HEK293T (cell line): ENCODE results near the gene PGM1.

Source experiments
- CTCF ChIA-PET: fragments of 350-600 bp; formaldehyde crosslinking; extraction: SDS; loops from one replicate; lab custom pipeline; 2021; ENCODE audit warnings: antibody characterized with exemption, inconsistent platforms; lab: Yijun Ruan, JAX
- POLR2A ChIA-PET: fragments of 350-600 bp; formaldehyde crosslinking; extraction: SDS; loops from one replicate; lab custom pipeline; 2020; ENCODE audit warnings: antibody characterized with exemption, inconsistent platforms; lab: Yijun Ruan, JAX
- DNase-seq: peaks from one replicate; pipeline ENCODE4 v3.0.0; 2012; ENCODE audit warnings: mixed read lengths; ENCODE audit errors: extremely low spot score
- ARNT ChIP-seq: fragments of 450-650 bp; IDR thresholded peaks from 2 replicates; pipeline ENCODE4 v1.6.1; 2017; ENCODE audit warnings: mild to moderate bottlenecking
- BHLHE40 ChIP-seq: fragments of 450-650 bp; IDR thresholded peaks from 2 replicates; pipeline ENCODE4 v1.6.1; 2016; ENCODE audit warnings: mild to moderate bottlenecking, moderate library complexity, borderline replicate concordance
- CTBP1 ChIP-seq: fragments of 450-650 bp; IDR thresholded peaks from 2 replicates; pipeline ENCODE4 v1.6.1; 2016; ENCODE audit warnings: borderline replicate concordance
- ELF4 ChIP-seq: fragments of 450-650 bp; IDR thresholded peaks from 2 replicates; pipeline ENCODE4 v1.6.1; 2017; ENCODE audit warnings: antibody characterized with exemption
- FOXA1 ChIP-seq: fragments of 450-650 bp; IDR thresholded peaks from 2 replicates; pipeline ENCODE4 v1.6.1; 2016; ENCODE audit warnings: mild to moderate bottlenecking
- FOXK2 ChIP-seq: fragments of 450-650 bp; IDR thresholded peaks from 2 replicates; pipeline ENCODE4 v1.6.1; 2016; ENCODE audit warnings: mild to moderate bottlenecking
- FOXM1 ChIP-seq: fragments of 450-650 bp; IDR thresholded peaks from 2 replicates; pipeline ENCODE4 v1.6.1; 2017; ENCODE audit warnings: mild to moderate bottlenecking, borderline replicate concordance
- HDGF ChIP-seq: fragments of 450-650 bp; IDR thresholded peaks from 2 replicates; pipeline ENCODE4 v1.6.1; 2017; ENCODE audit warnings: antibody characterized with exemption, borderline replicate concordance
- L3MBTL2 ChIP-seq: fragments of 450-650 bp; conservative IDR thresholded peaks from 2 replicates; pipeline ENCODE4 v1.6.1; 2016; ENCODE audit warnings: mild to moderate bottlenecking
- LEF1 ChIP-seq: fragments of 450-650 bp; IDR thresholded peaks from 2 replicates; pipeline ENCODE4 v1.6.1; 2017; ENCODE audit warnings: mild to moderate bottlenecking, borderline replicate concordance
- NFRKB ChIP-seq: fragments of 450-650 bp; IDR thresholded peaks from 2 replicates; pipeline ENCODE4 v1.6.1; 2016; ENCODE audit warnings: mild to moderate bottlenecking, moderate library complexity
- PKNOX1 ChIP-seq: fragments of 450-650 bp; IDR thresholded peaks from 2 replicates; pipeline ENCODE4 v1.6.1; 2016
- SP1 ChIP-seq: fragments of 450-650 bp; IDR thresholded peaks from 2 replicates; pipeline ENCODE4 v1.6.1; 2017
- SUZ12 ChIP-seq: fragments of 450-650 bp; IDR thresholded peaks from 2 replicates; pipeline ENCODE4 v1.6.1; 2016; ENCODE audit warnings: mild to moderate bottlenecking
- TARDBP ChIP-seq: fragments of 450-650 bp; IDR thresholded peaks from 2 replicates; pipeline ENCODE4 v1.6.1; 2016
- ZNF384 ChIP-seq: fragments of 450-650 bp; IDR thresholded peaks from 2 replicates; pipeline ENCODE4 v1.6.1; 2016

The PGM1 gene

GRCh38 chr1:63601061-63601460, 7.8 kb downstream of the PGM1 start:
- TF ChIP-seq TARDBP (no peak), CTBP1 (no peak), SP1 (no peak), ARNT (no peak), ELF4 (no peak), FOXM1 (no peak), SUZ12 (no peak)
- DNase-seq: no peak
- CTCF ChIA-PET: no interaction called here

GRCh38 chr1:63601463-63601862, 8.3 kb downstream of the PGM1 start:
- DNase-seq: no peak
- POLR2A ChIA-PET: no interaction called here
- TF ChIP-seq FOXK2 (no peak), TARDBP (no peak), L3MBTL2 (no peak), FOXM1 (no peak), LEF1 (no peak), ARNT (no peak), CTBP1 (no peak), BHLHE40 (no peak), FOXA1 (no peak), ELF4 (no peak), SP1 (no peak), HDGF (no peak), ZNF384 (no peak), PKNOX1 (no peak), SUZ12 (no peak), NFRKB (no peak)

More at GRCh38 chr1:63601061-63601460, 7.8 kb downstream of the PGM1 start:
- POLR2A ChIA-PET: no interaction called here

GRCh38 chr1:63601912-63602311, 8.7 kb downstream of the PGM1 start:
- ChIA-PET POLR2A (no interaction called here), CTCF (no interaction called here)
- no peak for DNase-seq
- TF ChIP-seq SP1: no peak
- TF ChIP-seq PKNOX1: no peak
- TF ChIP-seq ARNT: no peak
- TF ChIP-seq FOXK2: no peak
- no peak for TF ChIP-seq FOXA1
- no peak for TF ChIP-seq SUZ12
- no peak for TF ChIP-seq NFRKB
- no peak for TF ChIP-seq CTBP1
- TF ChIP-seq ELF4: no peak
- TF ChIP-seq BHLHE40: no peak
- TF ChIP-seq HDGF: no peak
- no peak for TF ChIP-seq ZNF384
- TF ChIP-seq L3MBTL2: no peak
- TF ChIP-seq TARDBP: no peak
- no peak for TF ChIP-seq FOXM1
- no peak for TF ChIP-seq LEF1

More at GRCh38 chr1:63601463-63601862, 8.3 kb downstream of the PGM1 start:
- CTCF ChIA-PET: no interaction called here

- ChIA-PET POLR2A (no interaction called here), CTCF (no interaction called here)
- DNase-seq: no peak
- no peak for TF ChIP-seq L3MBTL2
- TF ChIP-seq ZNF384: no peak
- TF ChIP-seq TARDBP: no peak
- no peak for TF ChIP-seq FOXM1
Measured at GRCh38 chr1:63602629-63603028, 9.4 kb downstream of the PGM1 start.

GRCh38 chr1:63603810-63604209, 10.6 kb downstream of the PGM1 start:
- CTCF ChIA-PET: no interaction called here
- DNase-seq: no peak
- no peak for TF ChIP-seq FOXK2
- POLR2A ChIA-PET: interaction anchor here (0.6 kb wide), 1 partner anchor 646 kb away, joined by 3 read pairs; no protein-coding TSS in a partner anchor

- no peak for TF ChIP-seq NFRKB
- TF ChIP-seq FOXA1: no peak
- TF ChIP-seq BHLHE40: no peak
- DNase-seq: no peak
- ChIA-PET POLR2A (interaction anchor here (0.6 kb wide), 1 partner anchor 577 kb away, joined by 3 read pairs; no protein-coding TSS in a partner anchor), CTCF (no interaction called here)
Measured at GRCh38 chr1:63607322-63607721, 14.1 kb downstream of the PGM1 start.

GRCh38 chr1:63611231-63611630, 18.0 kb downstream of the PGM1 start:
- no peak for DNase-seq
- POLR2A ChIA-PET: no interaction called here
- TF ChIP-seq PKNOX1: no peak
- no peak for TF ChIP-seq SUZ12
- TF ChIP-seq HDGF: no peak
- TF ChIP-seq ARNT: no peak
- TF ChIP-seq FOXA1: no peak
- TF ChIP-seq L3MBTL2: no peak
- TF ChIP-seq SP1: no peak
- TF ChIP-seq NFRKB: no peak
- no peak for TF ChIP-seq BHLHE40
- no peak for TF ChIP-seq LEF1
- no peak for TF ChIP-seq CTBP1
- no peak for TF ChIP-seq TARDBP
- TF ChIP-seq ELF4: no peak
- no peak for TF ChIP-seq FOXM1
- CTCF ChIA-PET: no interaction called here
